HG02759 (cell line): Measurements from ENCODE around the gene IFI30.
"Not testable (repeated sequence)": the region's sequence is repeated elsewhere in the genome, so short reads cannot be mapped to it uniquely, and the experiment has no call there.

Experiments
- ATAC-seq: cut with Tn5 transposase; IDR thresholded peaks from one replicate; pipeline ENCODE4 v1.9.1; 2021; ENCODE audit warnings: mild to moderate bottlenecking, moderate library complexity; ENCODE audit not compliant: unreplicated experiment

The IFI30 gene

GRCh38 chr19:18152442-18152816 is 21.2 kb upstream of the IFI30 start:
- peak; percentile 72 for ATAC-seq

DNA sequence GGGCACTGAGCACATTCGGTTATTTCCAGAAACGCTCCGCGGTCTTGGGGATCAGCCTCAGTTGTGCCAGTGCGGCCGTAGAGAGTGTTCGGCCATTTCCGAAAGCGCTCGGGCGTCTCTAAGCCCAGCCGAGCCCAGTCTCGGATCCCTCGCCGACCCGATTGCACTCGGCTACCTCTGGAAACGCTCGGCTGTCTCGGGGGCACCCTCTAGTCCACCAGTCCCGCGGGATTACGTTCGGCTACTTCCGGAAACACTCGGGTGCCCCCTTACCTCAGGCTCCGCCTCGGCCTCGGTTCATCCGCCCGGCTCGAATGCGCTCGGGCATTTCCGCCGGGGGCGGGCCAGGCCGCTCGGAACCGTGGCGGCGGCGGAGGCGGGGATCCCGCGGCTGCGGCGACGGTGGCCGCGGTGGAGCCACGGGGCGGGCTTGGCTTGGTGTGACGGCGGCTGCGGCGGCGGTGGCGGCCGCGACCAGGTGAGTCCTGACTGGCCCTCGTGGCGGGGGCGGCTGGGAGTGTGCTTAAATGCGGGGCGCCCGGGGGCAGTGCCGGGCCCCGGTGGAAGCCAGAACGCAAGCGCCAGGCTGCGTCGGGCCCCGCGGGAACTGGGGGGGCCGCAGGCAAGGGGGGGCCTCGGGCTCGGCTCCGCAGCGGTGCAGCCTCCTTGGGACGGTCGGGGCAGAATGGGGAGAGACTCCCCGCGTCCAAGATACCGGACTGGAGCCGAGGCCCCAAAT is 20.6 kb upstream of the IFI30 start, which contains the start of gene PIK3R2:
Gene PIK3R2, plus strand, starts transcription at position 347 of the 739 bp plus-strand sequence. CDS start 2,717 bp downstream, outside the sequence.
- ATAC-seq: peak; percentile 74

GRCh38 chr19:18153556-18154134 is 20.0 kb upstream of the IFI30 start:
- ATAC-seq: no peak

DNA sequence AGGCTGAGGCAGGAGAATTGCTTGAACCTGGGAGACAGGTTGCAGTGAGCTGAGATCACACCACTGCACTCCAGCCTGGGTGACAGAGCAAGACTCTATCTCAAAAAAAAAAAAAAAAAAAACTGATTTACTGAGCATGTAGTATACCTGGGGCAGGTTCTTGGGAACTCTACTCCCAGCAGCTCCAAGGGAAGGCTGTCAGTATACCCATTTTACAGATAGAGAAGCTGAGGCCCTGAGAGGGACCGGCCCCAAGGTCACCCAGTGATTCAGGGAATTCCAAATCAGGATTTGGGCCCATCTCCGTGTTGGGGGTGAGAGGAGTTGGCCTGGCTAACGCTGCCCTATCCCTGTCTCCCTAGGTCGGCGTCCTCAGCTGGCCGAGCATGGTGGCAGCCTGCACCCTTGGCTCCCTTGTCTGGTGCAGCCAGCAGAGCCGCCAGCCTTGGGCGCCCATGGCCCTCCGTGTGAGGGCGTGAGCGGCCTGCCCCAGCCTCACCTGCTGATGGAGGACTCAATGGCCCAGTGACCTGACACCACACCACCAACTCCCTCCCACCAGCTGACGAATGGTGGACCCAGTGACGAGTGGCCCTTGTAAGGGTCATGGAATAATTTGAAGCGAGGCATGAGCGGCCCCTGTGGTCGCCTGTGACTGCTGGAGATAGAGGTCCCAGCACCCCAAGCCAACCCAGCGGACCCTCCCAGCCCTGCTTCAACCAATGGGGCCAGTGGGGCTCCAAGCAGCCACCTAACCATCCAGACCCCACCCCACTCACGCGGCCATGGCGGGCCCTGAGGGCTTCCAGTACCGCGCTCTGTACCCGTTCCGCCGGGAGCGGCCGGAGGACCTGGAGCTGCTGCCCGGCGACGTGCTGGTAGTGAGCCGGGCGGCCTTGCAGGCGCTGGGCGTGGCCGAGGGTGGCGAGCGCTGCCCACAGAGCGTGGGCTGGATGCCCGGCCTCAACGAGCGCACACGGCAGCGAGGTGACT is 18.2 kb upstream of the IFI30 start:
- no peak for ATAC-seq

DNA sequence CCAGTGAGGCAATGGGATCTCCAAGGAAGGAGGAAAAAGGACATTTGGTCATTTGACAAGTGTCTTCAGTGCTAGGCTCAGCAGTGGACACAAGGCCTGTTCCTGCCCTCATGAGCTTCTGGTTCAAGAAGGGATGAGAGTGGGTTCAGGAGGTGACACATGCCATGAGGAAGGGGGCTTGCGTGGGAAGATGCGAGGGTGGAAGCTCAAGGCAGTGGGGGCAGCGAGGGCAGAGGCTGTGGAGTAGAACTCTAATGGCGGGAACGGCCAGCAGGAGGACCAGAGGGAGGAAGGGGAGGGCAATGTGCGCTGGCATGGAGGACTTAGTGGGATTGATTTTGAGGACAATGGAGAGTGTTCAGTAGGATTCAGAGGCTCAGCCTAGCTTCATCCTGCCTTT is 17.3 kb upstream of the IFI30 start:
- no peak for ATAC-seq

DNA sequence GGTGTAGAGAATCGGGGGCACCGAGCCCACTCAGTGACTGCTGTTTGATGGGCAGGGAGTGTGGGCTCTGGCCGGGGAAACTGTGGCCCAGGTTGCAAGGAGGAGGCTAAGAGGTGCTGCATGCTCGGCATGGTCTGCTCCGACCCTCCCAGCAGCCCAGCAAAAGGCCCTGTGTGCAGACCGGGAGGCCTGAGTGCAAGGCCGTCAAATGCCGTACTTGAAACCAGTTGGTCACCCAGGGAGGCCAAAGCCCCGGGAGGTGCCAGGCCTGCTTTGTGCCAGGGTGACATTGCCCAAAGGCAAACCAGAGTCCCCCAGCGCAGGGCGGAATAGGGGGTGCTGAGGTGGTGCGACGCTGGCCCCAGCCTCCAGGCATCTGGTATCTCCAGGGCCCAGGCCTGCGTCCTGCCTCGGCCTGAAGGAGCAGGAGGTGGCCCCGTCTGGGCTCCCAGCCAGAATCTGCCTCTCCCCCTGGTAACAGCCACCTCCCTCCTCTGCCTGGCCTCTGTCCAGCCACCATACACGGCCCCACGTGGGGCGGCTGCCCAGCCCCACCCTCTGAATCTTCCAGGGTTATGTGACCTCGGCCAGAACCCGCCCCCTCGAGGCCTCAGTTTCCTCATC is 16.7 kb upstream of the IFI30 start:
- ATAC-seq: no peak

DNA sequence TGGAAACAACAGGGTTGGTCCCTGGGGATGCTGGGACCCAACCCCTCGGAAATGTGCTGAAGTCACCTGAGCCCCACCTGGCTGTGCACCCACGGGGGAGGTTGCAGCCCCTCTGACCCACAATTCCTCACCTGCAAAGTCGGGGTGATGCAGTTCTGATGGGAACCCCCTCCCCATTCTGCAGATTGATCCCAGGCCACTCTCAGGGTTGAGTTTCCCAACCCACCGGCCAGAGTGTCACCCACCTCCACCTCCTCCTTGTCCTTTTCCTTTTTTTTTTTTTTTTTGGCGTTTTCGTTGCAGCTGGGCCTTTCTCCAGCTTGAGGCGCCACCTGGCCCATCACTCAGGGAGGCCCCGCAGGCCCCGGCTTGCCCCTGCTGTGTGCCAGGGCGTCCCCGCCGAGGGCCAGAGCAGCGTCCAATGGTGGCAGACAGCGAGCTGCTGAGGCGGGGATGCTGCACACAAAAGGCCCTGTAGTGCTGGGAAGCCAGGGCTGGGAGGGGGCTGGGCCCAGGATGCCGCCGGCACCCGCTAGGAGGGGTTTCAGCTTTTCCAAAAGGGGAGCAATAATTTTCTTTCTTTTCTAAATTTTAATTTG is 16.0 kb upstream of the IFI30 start:
- no peak for ATAC-seq

DNA sequence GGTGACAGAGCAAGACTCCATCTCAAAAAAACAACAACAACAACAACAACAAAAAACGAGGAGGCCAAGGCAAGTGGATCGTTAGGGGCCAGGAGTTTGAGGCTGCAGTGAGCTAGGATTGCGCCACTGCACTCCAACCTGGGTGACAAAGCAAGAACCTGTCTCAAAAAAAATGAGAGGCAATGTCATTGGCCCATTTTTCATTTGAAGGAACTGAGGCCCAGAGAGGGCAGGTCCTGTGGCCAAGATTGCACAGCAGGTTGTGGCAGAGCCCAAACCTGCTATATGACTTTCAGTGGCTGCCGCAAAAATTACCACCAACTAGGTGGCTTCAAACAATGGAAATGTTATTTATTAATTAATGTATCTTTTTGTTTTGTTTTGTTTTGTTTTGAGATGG is 15.1 kb upstream of the IFI30 start:
- no peak for ATAC-seq

GRCh38 chr19:18159059-18159616 is 14.5 kb upstream of the IFI30 start:
- not testable (repeated sequence) for ATAC-seq

DNA sequence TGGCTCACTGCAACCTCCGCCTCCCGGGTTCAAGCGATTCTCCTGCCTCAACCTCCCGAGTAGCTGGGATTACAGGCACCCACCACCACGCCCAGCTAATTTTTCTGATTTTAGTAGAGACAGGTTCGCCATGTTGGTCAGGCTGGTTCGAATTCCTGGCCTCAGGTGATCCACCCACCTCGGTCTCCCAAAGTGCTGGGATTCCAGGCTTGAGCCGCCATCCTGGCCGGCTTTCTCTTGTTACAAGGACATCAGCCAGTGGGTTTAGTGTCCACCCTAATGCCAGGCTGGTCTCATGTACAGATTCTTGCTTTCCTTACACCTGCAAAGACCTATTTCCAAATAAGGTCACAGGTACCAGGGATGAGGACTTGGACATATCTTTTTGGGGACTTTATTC is 13.8 kb upstream of the IFI30 start:
- ATAC-seq: no peak

DNA sequence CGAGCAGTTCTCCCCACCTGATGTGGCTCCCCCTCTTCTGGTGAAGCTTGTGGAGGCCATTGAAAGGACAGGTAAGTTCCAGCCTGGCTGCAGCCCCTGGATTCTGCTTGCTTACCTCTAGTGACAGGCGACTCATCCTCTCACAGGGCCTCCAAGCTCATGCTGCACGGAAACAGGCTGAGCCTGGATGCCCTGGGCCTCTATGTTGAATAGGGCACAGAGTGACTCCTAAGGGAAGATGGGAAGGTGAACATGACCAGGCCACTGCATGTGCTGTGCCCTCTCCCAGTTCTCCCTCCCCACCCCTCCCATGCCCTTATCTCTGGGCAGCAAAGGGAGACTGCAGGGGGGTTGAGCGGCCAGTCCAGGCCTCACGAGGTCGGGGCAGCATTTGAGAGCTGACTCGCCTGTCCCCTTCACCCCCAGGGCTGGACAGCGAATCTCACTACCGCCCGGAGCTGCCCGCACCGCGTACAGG is 13.1 kb upstream of the IFI30 start:
- ATAC-seq: no peak

GRCh38 chr19:18160971-18161635 is 12.5 kb upstream of the IFI30 start:
- ATAC-seq: peak; percentile 79

DNA sequence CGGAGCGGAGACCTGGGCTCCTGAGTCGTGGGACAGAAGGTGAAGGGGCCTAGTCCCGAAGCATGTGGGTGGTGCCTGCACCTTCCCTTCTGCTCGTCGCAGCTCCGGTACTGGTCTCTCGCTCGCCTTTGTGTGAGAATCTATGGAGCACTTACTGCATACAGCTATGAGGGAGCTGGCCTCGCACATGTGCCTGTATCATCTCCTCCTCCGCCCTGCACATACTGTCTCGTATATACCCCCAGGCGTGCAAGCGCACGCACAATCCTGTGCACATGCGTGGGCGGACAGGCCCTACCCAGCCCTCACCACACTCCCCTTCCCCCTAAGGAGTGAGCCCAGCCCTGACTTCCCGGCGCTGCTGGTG is 12.0 kb upstream of the IFI30 start:
- ATAC-seq: no peak

DNA sequence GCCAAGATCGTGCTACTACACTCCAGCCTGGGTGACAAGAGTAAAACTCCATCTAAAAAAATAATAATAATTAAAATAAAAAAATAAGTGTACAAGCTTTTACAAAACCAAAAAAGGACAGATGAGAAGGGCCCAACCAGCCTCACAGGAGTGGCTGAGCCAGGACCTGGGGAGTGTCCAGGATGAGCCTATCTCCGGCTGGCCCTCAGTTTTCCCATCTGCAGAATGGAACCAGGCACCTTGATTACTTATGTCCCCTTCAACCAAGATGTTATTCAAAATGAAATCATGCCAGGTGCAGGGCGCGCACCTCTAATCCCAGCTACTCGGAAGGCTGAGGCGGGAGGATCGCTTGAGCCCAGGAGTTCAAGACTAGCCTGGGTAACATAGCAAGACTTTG is 9.5 kb upstream of the IFI30 start:
- ATAC-seq: no peak

- ATAC-seq: no peak
Measured at GRCh38 chr19:18165794-18166544, 7.6 kb upstream of the IFI30 start.

DNA sequence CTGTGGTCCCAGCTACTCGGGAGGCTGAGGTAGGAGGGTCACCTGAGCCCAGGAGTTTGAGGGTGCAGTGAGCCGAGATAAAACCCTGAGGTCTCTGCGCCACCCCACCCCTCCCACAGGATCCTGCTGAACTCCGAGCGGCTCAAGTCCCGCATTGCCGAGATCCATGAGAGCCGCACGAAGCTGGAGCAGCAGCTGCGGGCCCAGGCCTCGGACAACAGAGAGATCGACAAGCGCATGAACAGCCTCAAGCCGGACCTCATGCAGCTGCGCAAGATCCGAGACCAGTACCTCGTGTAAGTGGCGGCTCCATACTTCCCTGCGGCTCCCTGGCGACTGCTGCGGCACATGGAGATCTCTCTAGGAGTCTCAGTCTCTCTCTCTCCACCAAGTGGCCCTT is 6.6 kb upstream of the IFI30 start:
- no peak for ATAC-seq

- ATAC-seq: peak; percentile 32
Measured at GRCh38 chr19:18167975-18168645, 5.5 kb upstream of the IFI30 start.

DNA sequence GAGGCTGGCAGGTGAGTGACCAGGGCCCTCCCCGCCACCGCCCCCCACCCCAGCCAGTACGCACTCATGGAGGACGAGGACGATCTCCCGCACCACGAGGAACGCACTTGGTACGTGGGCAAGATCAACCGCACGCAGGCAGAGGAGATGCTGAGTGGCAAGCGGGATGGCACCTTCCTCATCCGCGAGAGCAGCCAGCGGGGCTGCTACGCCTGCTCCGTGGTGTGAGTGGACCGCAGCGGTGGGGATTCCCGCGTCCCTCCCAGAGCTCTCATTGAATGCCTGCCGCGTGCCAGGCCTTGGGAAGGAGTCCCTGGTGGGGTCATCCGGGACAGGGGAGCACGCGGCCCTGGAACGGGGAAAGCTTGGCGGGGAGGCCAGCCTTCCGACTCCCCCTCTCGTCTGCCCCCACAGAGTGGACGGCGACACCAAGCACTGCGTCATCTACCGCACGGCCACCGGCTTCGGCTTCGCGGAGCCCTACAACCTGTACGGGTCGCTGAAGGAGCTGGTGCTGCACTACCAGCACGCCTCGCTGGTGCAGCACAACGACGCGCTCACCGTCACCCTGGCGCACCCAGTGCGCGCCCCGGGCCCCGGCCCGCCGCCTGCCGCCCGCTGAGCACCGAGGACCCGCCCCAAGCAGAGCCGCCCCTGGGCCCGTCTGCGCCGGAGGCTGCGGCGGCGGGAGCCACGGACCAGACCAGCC is 4.8 kb upstream of the IFI30 start:
- ATAC-seq: no peak
